LNCAP (cell line): Measurements from ENCODE around the gene ZSCAN10.

ENCODE experiments used
- TF ChIP-seq, protein P1 (sequence below): fragments of 450-650 bp; IDR thresholded peaks from 2 replicates; pipeline ENCODE4 v1.5.1; 2017; ENCODE audit warnings: mild to moderate bottlenecking

ZSCAN10 gene

DNA sequence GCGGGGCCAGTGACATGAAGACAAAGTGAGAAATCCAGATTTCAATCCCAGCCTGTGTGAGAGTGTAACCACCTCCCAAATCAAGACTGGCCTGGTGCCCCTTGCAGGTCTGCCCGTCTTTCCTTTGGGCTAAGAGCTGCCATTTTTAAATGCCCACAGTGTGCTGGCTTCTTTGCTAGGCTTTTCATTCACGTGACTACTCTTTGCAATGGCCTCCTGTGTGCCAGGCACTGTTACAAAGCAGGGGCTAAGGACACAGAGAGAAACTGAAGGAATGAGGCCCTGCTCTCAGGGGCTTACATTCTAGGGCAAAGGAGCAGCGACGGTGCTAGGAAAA, 269 bp upstream of the ZSCAN10 start:
- TF ChIP-seq, protein P1, sequence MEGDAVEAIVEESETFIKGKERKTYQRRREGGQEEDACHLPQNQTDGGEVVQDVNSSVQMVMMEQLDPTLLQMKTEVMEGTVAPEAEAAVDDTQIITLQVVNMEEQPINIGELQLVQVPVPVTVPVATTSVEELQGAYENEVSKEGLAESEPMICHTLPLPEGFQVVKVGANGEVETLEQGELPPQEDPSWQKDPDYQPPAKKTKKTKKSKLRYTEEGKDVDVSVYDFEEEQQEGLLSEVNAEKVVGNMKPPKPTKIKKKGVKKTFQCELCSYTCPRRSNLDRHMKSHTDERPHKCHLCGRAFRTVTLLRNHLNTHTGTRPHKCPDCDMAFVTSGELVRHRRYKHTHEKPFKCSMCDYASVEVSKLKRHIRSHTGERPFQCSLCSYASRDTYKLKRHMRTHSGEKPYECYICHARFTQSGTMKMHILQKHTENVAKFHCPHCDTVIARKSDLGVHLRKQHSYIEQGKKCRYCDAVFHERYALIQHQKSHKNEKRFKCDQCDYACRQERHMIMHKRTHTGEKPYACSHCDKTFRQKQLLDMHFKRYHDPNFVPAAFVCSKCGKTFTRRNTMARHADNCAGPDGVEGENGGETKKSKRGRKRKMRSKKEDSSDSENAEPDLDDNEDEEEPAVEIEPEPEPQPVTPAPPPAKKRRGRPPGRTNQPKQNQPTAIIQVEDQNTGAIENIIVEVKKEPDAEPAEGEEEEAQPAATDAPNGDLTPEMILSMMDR = no peak

DNA sequence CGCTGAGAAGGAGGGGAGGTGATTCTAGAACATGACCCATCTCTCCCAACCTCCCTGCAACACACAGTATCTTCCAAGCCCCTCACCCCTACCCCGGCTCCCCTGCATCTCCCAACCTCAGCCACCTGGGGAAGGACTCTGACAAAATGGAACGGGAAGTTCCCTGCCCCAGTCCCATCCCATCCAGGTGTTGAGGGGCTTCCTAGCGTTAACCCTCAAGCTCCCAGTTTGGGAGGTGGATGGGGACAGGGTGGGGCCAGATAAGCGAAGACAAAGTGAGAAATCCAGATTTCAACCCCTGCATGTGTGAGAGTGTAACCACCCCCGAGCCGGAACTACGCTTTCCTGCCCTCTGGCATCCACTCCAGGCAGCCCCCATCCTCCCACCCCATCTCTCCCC, 1.8 kb downstream of the ZSCAN10 start:
- TF ChIP-seq, protein P1 = no peak

DNA sequence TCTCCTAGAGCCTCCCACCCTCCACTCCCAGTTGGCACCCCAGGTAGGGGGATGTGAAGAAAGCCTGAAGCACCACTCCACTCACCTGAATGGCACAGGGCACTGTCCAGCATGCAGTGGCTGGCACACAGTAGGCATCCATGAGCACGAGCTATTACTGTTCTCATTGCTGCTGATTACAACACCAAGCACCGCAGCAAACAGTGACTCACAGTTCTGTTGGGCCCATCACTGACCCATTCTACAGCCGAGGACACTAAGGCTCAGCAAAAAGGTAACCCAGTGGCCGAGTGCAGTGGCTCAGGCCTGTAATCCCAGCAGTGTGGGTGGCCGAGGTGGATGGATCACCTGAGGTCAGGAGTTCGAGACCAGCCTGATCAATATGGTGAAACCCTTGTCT, 2.7 kb downstream of the ZSCAN10 start:
- TF ChIP-seq, protein P1 = no peak

DNA sequence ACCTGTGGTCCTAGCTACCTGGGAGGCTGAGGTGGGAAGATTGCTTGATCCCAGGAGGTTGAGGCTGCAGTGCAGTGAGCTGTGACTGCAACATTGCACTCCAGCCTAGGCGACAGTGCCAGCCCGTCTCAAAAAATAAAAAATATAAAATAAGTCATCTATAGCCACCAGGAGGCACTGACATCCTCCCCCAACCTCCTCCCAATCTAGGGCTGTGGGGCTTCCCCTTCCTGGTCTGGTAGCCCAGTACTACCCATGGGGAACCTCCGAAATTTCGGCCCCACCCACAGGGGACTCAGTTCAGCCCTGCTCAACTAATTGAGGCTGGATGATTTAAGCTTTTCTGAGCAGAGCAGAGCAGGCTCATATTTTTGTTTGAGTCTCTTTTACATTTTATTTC, 3.2 kb downstream of the ZSCAN10 start:
- TF ChIP-seq, protein P1 = no peak

DNA sequence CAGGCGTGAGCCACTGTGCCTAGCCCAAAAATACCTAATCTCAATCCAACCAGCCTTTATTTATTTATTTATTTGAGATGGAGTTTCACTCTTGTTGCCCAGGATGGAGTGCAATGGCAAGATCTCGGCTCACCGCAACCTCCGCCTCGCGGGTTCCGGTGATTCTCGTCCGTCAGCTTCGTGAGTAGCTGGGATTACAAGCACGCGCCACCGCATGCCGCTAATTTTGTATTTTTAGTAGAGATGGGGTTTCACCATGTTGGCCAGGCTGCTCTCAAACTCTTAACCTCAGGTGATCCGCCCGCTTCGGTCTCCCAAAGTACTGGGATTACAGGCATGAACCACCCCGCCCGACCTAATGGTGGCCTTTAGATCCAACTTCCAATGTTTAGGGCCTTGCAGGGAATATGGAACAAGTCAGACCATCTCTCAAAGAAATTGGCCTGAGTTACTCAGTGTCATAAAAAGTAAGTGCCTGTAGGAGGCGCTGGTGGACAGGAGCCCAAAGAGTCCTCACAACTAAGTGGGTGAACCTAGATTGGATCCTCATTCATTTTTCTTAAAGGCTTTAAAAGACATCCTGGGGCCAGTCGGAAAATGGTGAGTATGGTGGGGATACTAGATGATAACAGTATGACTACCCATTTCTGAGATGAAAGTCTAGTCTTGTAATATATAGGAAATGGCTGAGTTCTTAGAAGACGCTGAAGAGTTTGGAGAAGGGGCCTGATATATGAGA, 4.6 kb downstream of the ZSCAN10 start:
- TF ChIP-seq, protein P1 = peak; percentile 45; the same call in 1 of the 2 replicates

DNA sequence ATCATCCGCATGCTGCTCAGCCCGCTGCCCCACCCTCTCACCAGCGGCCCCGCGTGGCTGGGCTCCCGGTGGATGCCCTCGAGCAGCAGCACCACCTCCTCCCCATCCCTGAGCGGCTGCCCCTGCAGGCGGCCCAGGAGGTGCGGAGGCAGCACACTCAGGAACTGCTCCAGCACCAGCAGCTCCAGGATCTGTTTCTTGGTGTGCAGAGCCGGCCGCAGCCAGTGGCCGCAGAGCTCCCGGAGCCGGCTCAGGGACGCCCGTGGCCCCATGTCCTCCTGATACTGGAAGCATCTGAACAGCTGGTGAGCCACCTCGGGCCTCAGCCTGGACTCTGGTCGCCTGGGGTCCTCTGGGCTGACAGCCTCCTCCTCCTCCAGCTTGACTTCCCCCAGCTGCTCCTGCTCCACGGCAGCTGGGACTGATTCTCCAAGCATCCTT, 6.6 kb downstream of the ZSCAN10 start:
- TF ChIP-seq, protein P1 = no peak

DNA sequence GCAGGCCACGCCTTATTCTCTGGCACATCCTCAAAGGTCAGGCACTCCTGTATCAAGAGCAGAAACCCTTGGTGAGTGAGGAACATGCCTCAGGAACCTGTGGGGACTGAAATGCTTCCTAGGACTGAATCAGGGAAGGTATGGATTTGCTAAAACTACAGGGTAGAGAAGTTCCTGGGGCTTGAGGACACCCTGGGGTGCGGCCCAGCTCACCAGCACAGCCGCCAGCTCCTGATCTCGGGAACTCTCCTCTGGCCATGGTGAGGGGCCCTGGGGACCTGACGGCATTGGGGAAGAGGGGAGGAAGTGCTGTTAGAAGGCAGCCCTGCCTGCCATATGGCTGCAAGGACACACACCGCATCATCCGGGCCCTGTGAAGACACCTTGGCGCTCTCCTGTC, 7.5 kb downstream of the ZSCAN10 start:
- TF ChIP-seq, protein P1 = no peak
